Caco-2 (cell line): ENCODE results near the gene RNASE1. TPM values are rescaled to one million over a fixed set of nuclear protein-coding genes. Genes with fewer than 3 reads are reported as not detected.

Source experiments
- BruUV-seq: library from RNA; stranded (reverse); fragments of 400-500 nt; replicated peaks from 2 replicates; lab custom pipeline; 2021; lab: Mats Ljungman, UMichigan
- CTCF ChIA-PET: fragments of 300-600 bp; sonication (Branson Sonifier 250); formaldehyde crosslinking; loops from one replicate; lab custom pipeline; 2022; ENCODE audit warnings: antibody characterized with exemption; lab: Charles Lee
- POLR2A ChIA-PET: fragments of 300-600 bp; sonication (Branson Sonifier 250); formaldehyde crosslinking; loops from one replicate; lab custom pipeline; 2022; ENCODE audit warnings: antibody characterized with exemption; lab: Charles Lee
- DNase-seq, 2 experiments: peaks; one replicate each; pipeline versions ENCODE4 v3.0.0 to v3.0.0-alpha.2; 2020 to 2022
- H3K27me3 ChIP-seq: replicated peaks from 2 replicates; pipeline ENCODE4 v1.6.0; 2011; ENCODE audit warnings: low read length; ENCODE audit not compliant: control insufficient read depth, insufficient read depth
- H3K36me3 ChIP-seq: 2 replicates; pipeline ENCODE4 v1.5.1; 2011; ENCODE audit warnings: low read length; ENCODE audit not compliant: control insufficient read depth, insufficient read depth
- H3K4me1 ChIP-seq: fragments of 250-450 bp; sonication (Bioruptor Pico); 2 replicates; pipeline ENCODE4 v1.5.1; 2020; ENCODE audit warnings: mild to moderate bottlenecking
- H3K4me3 ChIP-seq: 2 replicates; pipeline ENCODE4 v1.5.1; 2011; ENCODE audit warnings: low read depth, mild to moderate bottlenecking, control low read depth, low read length
- H3K9me3 ChIP-seq: fragments of 250-450 bp; sonication (Bioruptor Pico); 2 replicates; pipeline ENCODE4 v1.5.1; 2020; ENCODE audit warnings: mild to moderate bottlenecking, moderate library complexity
- H3K27ac Mint-ChIP-seq: one replicate; pipeline ENCODE4 v1.8.0; 2022; ENCODE audit warnings: mixed read lengths; ENCODE audit not compliant: unreplicated experiment
- H3K27me3 Mint-ChIP-seq: one replicate; pipeline ENCODE4 v1.8.0; 2022; ENCODE audit warnings: mixed read lengths; ENCODE audit not compliant: insufficient read depth, unreplicated experiment
- H3K36me3 Mint-ChIP-seq: one replicate; pipeline ENCODE4 v1.8.0; 2022; ENCODE audit warnings: mild to moderate bottlenecking, mixed read lengths; ENCODE audit not compliant: insufficient read depth, unreplicated experiment
- H3K4me1 Mint-ChIP-seq: one replicate; pipeline ENCODE4 v1.8.0; 2022; ENCODE audit warnings: low read depth, mixed read lengths; ENCODE audit not compliant: unreplicated experiment
- H3K4me3 Mint-ChIP-seq: one replicate; pipeline ENCODE4 v1.8.0; 2022; ENCODE audit warnings: mild to moderate bottlenecking, moderate library complexity, mixed read lengths; ENCODE audit not compliant: unreplicated experiment
- H3K9me3 Mint-ChIP-seq: one replicate; pipeline ENCODE4 v1.8.0; 2022; ENCODE audit warnings: mixed read lengths; ENCODE audit not compliant: unreplicated experiment
- intact Hi-C: fragments of 100-400 bp; cut with micrococcal nuclease; formaldehyde crosslinking; loops from one replicate; pipeline ENCODE4 v1.10.0; 2022; ENCODE audit not compliant: unreplicated experiment
- total RNA-seq: library from RNA; stranded (reverse); gene quantifications from 2 replicates; pipeline ENCODE4 v1.2.3, GENCODE V29; 2022
- TF ChIP-seq, protein P1 (sequence below), 2 experiments: fragments of 200-600 bp in 1 of 2; IDR thresholded peaks; 1 replicate in 1 of 2; 2 replicates in 1 of 2; pipeline versions ENCODE4 v1.5.1 to v1.8.0; 2011 to 2022; ENCODE audit warnings: antibody characterized with exemption in 1 of 2, control low read depth in 1 of 2, inconsistent platforms in 1 of 2, low read depth in 1 of 2, low read length in 1 of 2, mild to moderate bottlenecking in 1 of 2, moderate library complexity in 1 of 2; ENCODE audit not compliant: insufficient read depth in 1 of 2, severe bottlenecking in 1 of 2, unreplicated experiment in 1 of 2

RNASE1 gene
- total RNA-seq, 1 experiment from 2014 or later: 1.5 TPM

DNA sequence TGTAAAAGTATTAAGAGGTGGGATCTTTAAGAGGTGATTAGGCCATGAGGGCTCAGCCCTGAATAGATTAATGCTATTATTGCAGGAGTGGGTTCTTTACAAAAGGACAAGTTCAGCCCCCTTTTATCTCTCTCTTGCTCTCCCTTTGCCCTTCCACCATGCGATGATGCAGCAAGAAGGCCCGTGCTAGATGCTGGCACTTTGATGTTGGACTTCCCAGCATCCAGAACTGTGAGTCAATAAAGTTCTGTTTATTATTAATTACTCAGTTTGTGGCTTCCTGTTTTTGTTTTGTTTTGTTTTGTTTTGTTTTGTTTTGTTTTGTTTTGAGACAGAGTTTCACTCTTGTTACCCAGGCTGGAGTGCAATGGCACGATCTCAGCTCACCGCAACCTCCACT is 10.1 kb downstream of the RNASE1 start:
- no peak overlapping the region for H3K27ac Mint-ChIP-seq
- H3K4me1 ChIP-seq: no peaks in the 10 kb centered on the region; the same call in 1 of the 2 replicates
- H3K9me3 Mint-ChIP-seq: no peaks in the 10 kb centered on the region
- no TSS peak for BruUV-seq
- no peaks in the 10 kb centered on the region for H3K27me3 Mint-ChIP-seq
- TF ChIP-seq, protein P1, sequence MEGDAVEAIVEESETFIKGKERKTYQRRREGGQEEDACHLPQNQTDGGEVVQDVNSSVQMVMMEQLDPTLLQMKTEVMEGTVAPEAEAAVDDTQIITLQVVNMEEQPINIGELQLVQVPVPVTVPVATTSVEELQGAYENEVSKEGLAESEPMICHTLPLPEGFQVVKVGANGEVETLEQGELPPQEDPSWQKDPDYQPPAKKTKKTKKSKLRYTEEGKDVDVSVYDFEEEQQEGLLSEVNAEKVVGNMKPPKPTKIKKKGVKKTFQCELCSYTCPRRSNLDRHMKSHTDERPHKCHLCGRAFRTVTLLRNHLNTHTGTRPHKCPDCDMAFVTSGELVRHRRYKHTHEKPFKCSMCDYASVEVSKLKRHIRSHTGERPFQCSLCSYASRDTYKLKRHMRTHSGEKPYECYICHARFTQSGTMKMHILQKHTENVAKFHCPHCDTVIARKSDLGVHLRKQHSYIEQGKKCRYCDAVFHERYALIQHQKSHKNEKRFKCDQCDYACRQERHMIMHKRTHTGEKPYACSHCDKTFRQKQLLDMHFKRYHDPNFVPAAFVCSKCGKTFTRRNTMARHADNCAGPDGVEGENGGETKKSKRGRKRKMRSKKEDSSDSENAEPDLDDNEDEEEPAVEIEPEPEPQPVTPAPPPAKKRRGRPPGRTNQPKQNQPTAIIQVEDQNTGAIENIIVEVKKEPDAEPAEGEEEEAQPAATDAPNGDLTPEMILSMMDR (IDR thresholded peaks at IDR 0.05; ENCODE audit: insufficient read depth in 1 of 2, low read depth in 1 of 2, low read length in 1 of 2, severe bottlenecking in 1 of 2, unreplicated experiment in 1 of 2): no peak
- H3K36me3 Mint-ChIP-seq: no peaks in the 10 kb centered on the region
- no peak for DNase-seq
- H3K4me3 Mint-ChIP-seq: no peak overlapping the region
- peaks cover 3% of the 10 kb centered on the region for H3K4me1 Mint-ChIP-seq
- ChIA-PET CTCF (no interaction called here), POLR2A (no interaction called here)
- H3K4me3 ChIP-seq: no peak overlapping the region
- no peaks in the 10 kb centered on the region for H3K9me3 ChIP-seq
- H3K27me3 ChIP-seq: no peaks in the 10 kb centered on the region
- intact Hi-C loops: no loop called here
- H3K36me3 ChIP-seq: no peaks in the 10 kb centered on the region

DNA sequence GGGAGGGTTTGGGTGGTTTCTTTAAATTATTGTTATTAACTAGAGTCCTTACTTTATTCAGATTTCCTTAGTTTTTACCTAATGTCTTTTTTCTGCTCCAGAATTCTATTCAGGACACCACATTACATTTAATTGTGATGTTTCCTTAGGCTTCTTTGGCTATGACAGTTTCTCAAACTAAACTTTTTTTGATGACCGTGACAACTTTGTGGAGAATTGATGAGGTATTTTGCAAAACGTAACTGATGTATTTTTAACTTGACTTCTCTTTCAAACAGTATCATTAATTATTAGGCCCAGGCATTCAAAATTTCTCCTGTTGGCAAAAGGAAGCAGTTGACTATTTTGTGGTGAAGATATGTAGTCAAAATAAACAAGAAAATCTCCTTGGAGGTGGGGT is 11.0 kb downstream of the RNASE1 start:
- Mint-ChIP-seq H3K4me1 (no peaks in the 10 kb centered on the region), H3K4me3 (no peak overlapping the region), H3K36me3 (no peaks in the 10 kb centered on the region), H3K27me3 (no peaks in the 10 kb centered on the region), H3K27ac (no peak overlapping the region), H3K9me3 (no peaks in the 10 kb centered on the region)
- no peaks in the 10 kb centered on the region; the same call in 1 of the 2 replicates for H3K4me1 ChIP-seq
- TF ChIP-seq, protein P1 (IDR thresholded peaks at IDR 0.05; ENCODE audit: insufficient read depth in 1 of 2, low read depth in 1 of 2, low read length in 1 of 2, severe bottlenecking in 1 of 2, unreplicated experiment in 1 of 2): no peak
- ChIA-PET POLR2A (no interaction called here), CTCF (no interaction called here)
- no peaks in the 10 kb centered on the region for H3K36me3 ChIP-seq
- H3K9me3 ChIP-seq: no peaks in the 10 kb centered on the region
- H3K27me3 ChIP-seq: no peaks in the 10 kb centered on the region
- intact Hi-C loops: no loop called here
- no peak overlapping the region for H3K4me3 ChIP-seq
- BruUV-seq: no TSS peak
- DNase-seq: no peak

DNA sequence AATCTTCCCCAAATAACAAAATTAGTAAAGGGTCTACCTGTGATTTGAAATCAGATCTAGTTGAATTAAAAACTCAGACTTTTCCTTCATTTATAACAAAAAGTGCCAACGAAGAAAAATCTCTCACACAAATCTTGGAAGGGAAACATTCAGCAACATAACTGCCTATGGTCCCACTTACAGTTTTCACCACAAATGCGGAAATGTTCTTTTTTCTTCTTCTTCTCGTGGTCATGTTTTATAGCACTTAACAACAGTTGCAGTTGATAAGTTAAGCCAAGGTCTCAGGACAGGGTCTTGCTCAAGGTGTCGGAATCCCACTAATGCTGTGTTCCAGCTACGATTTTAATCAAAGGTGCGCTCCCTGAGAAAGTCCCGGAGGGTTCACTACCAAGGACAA is 11.5 kb downstream of the RNASE1 start:
- no peaks in the 10 kb centered on the region for H3K36me3 ChIP-seq
- ChIA-PET CTCF (no interaction called here), POLR2A (no interaction called here)
- no peaks in the 10 kb centered on the region for H3K9me3 ChIP-seq
- Mint-ChIP-seq H3K4me1 (no peaks in the 10 kb centered on the region), H3K36me3 (no peaks in the 10 kb centered on the region), H3K27ac (no peak overlapping the region), H3K9me3 (no peaks in the 10 kb centered on the region), H3K27me3 (no peaks in the 10 kb centered on the region), H3K4me3 (no peak overlapping the region)
- no peak for DNase-seq
- TF ChIP-seq, protein P1 (IDR thresholded peaks at IDR 0.05; ENCODE audit: insufficient read depth in 1 of 2, low read depth in 1 of 2, low read length in 1 of 2, severe bottlenecking in 1 of 2, unreplicated experiment in 1 of 2): no peak
- no TSS peak for BruUV-seq
- H3K4me3 ChIP-seq: no peak overlapping the region
- no peaks in the 10 kb centered on the region for H3K27me3 ChIP-seq
- no peaks in the 10 kb centered on the region; the same call in 1 of the 2 replicates for H3K4me1 ChIP-seq
- intact Hi-C loops: no loop called here
